NCI-H1092 (cell line): ENCODE results near the gene SSC4D.
A peak's percentile ranks its signal among the peaks of the same experiment; 100 is the strongest.
"Not testable (repeated sequence)": the region's sequence is repeated elsewhere in the genome, so short reads cannot be mapped to it uniquely, and the experiment has no call there.

Experiments
- DNase-seq: peaks from one replicate; lab custom pipeline; 2025; lab: John Stamatoyannopoulos, UW

SSC4D gene

GRCh38 chr7:76421097-76421496 is 11.6 kb upstream of the SSC4D start:
- DNase-seq = not testable (repeated sequence)

GRCh38 chr7:76417654-76418310 is 8.3 kb upstream of the SSC4D start:
- not testable (repeated sequence) for DNase-seq

- DNase-seq = no peak
These were observed 2.8 kb upstream of the SSC4D start for GRCh38 chr7:76412249-76412648.

GRCh38 chr7:76411626-76412025 is 2.1 kb upstream of the SSC4D start:
- DNase-seq = no peak

GRCh38 chr7:76408121-76408560 is 1.4 kb downstream of the SSC4D start:
- DNase-seq = no peak

GRCh38 chr7:76407718-76408117 is 1.8 kb downstream of the SSC4D start:
- no peak for DNase-seq

- no peak for DNase-seq
These were observed 3.8 kb downstream of the SSC4D start for GRCh38 chr7:76405738-76406137.

GRCh38 chr7:76403780-76404494 is 5.6 kb downstream of the SSC4D start:
- no peak for DNase-seq

GRCh38 chr7:76403097-76403496 is 6.4 kb downstream of the SSC4D start:
- not testable (repeated sequence) for DNase-seq

- no peak for DNase-seq
These were observed 9.2 kb downstream of the SSC4D start for GRCh38 chr7:76400248-76400647.

- DNase-seq = peak; percentile 37
These were observed 11.9 kb downstream of the SSC4D start for GRCh38 chr7:76397409-76398183.

- no peak for DNase-seq
These were observed 12.6 kb downstream of the SSC4D start for GRCh38 chr7:76396864-76397263.

GRCh38 chr7:76395965-76396726 is 13.4 kb downstream of the SSC4D start:
- no peak for DNase-seq

- DNase-seq = not testable (repeated sequence)
These were observed 13.9 kb downstream of the SSC4D start for GRCh38 chr7:76395605-76395964.

GRCh38 chr7:76394957-76395356 is 14.5 kb downstream of the SSC4D start:
- no peak for DNase-seq

GRCh38 chr7:76393116-76394031 is 16.1 kb downstream of the SSC4D start:
- peak; percentile 93 for DNase-seq

- DNase-seq = no peak
These were observed 16.9 kb downstream of the SSC4D start for GRCh38 chr7:76392531-76393115.

GRCh38 chr7:76390092-76390491 is 19.4 kb downstream of the SSC4D start:
- DNase-seq = no peak

- not testable (repeated sequence) for DNase-seq
These were observed 21.7 kb downstream of the SSC4D start for GRCh38 chr7:76387789-76388188.

- no peak for DNase-seq
These were observed 22.7 kb downstream of the SSC4D start for GRCh38 chr7:76386691-76387260.
